HCT116 (cell line): ENCODE data around the gene IMMP2L. TPM values are rescaled to one million over a fixed set of nuclear protein-coding genes. Genes with fewer than 3 reads are reported as not detected.

Experiments used
- ATAC-seq: fragments of 200-7000 bp; cut with Tn5 transposase; 2 replicates; pipeline ENCODE4 v1.9.1; 2020; ENCODE audit warnings: mild to moderate bottlenecking, moderate library complexity
- BruUV-seq: library from RNA; stranded (reverse); fragments of 400-500 nt; replicated peaks from 2 replicates; lab custom pipeline; 2021; lab: Mats Ljungman, UMichigan
- CTCF ChIA-PET: fragments of 300-600 bp; sonication (Branson Sonifier 250); formaldehyde crosslinking; loops from one replicate; lab custom pipeline; 2021; ENCODE audit warnings: antibody characterized with exemption; lab: Charles Lee
- POLR2A ChIA-PET: fragments of 300-600, 350-600 bp; sonication (Branson Sonifier 250); formaldehyde crosslinking; loops from one replicate; lab custom pipeline; 2021; ENCODE audit warnings: antibody characterized with exemption; lab: Charles Lee
- RAD21 ChIA-PET, 2 experiments: fragments of 300-600 bp; sonication (Branson Sonifier 250); formaldehyde crosslinking; loops; one replicate each; lab custom pipeline; 2023; ENCODE audit warnings: low total read pairs in 2 of 2; ENCODE audit not compliant: uncharacterized antibody in 2 of 2, unreplicated experiment in 2 of 2, low non-redundant PET in 1 of 2; lab: Charles Lee
- DNase-seq: peaks from one replicate; pipeline ENCODE4 v3.0.0-alpha.2; 2010; ENCODE audit warnings: low read depth, low spot score
- H2AFZ ChIP-seq: fragments of 200-600 bp; shearing (Covaris generic), sonication (generic); 2 replicates; pipeline ENCODE4 v1.6.1; 2017; ENCODE audit warnings: low read depth, mixed run types, mixed read lengths, antibody characterized with exemption, low read length; ENCODE audit not compliant: poor library complexity, severe bottlenecking
- H3K27ac ChIP-seq: 2 replicates; pipeline ENCODE4 v1.5.1; 2012; ENCODE audit warnings: low read depth, low read length
- H3K27me3 ChIP-seq: fragments of 200-600 bp; sonication (generic); 2 replicates; pipeline ENCODE4 v1.6.1; 2016; ENCODE audit warnings: mixed run types, low read length, mixed read lengths; ENCODE audit not compliant: insufficient read depth
- H3K36me3 ChIP-seq, 2 experiments: fragments of 200-500 bp in 1 of 2; fragments of 200-600 bp in 1 of 2; sonication (Bioruptor generic) in 1 of 2; sonication (generic) in 1 of 2; 2 replicates each; pipeline versions ENCODE4 v1.5.1 to v1.6.1; 2014 to 2016; ENCODE audit warnings: low read length in 2 of 2, inconsistent platforms in 1 of 2, mixed read lengths in 1 of 2, mixed run types in 1 of 2; ENCODE audit not compliant: insufficient read depth in 2 of 2, control insufficient read depth in 1 of 2
- H3K4me1 ChIP-seq, 2 experiments: fragments of 200-600 bp in 1 of 2; sonication (generic) in 1 of 2; 2 replicates each; pipeline versions ENCODE4 v1.5.1 to v1.6.1; 2012 to 2017; ENCODE audit warnings: low read length in 2 of 2, inconsistent platforms in 1 of 2, mild to moderate bottlenecking in 1 of 2, mixed read lengths in 1 of 2, mixed run types in 1 of 2, moderate library complexity in 1 of 2; ENCODE audit not compliant: insufficient read depth in 2 of 2, control insufficient read depth in 1 of 2
- H3K4me2 ChIP-seq: fragments of 200-600 bp; sonication (generic); 2 replicates; pipeline ENCODE4 v1.6.1; 2017; ENCODE audit warnings: mixed run types, low read length, mixed read lengths
- H3K4me3 ChIP-seq, 2 experiments: fragments of 200-600 bp in 1 of 2; sonication (generic) in 1 of 2; replicated peaks in 1 of 2; 2 replicates each; pipeline ENCODE4 v1.5.1; 2011 to 2016; ENCODE audit warnings: low read length in 2 of 2, control low read depth in 1 of 2, low read depth in 1 of 2, mild to moderate bottlenecking in 1 of 2, mixed read lengths in 1 of 2, mixed run types in 1 of 2
- H3K79me2 ChIP-seq: fragments of 200-600 bp; sonication (generic); 2 replicates; pipeline ENCODE4 v1.6.1; 2017; ENCODE audit warnings: mild to moderate bottlenecking, mixed run types, low read length, moderate library complexity, mixed read lengths; ENCODE audit not compliant: insufficient read depth
- H3K9ac ChIP-seq: fragments of 200-600 bp; sonication (generic); 2 replicates; pipeline ENCODE4 v1.6.1; 2016; ENCODE audit warnings: low read length, mixed read lengths
- H3K9me2 ChIP-seq: fragments of 200-600 bp; sonication (generic), shearing (Covaris generic); 2 replicates; pipeline ENCODE4 v1.6.1; 2017; ENCODE audit warnings: mixed run types, mild to moderate bottlenecking, moderate library complexity; ENCODE audit not compliant: insufficient read depth
- H3K9me3 ChIP-seq, 2 experiments: fragments of 200-500 bp in 1 of 2; fragments of 200-600 bp in 1 of 2; sonication (Bioruptor generic) in 1 of 2; sonication (generic) in 1 of 2; 2 replicates each; pipeline ENCODE4 v1.6.1; 2014 to 2017; ENCODE audit warnings: low read length in 2 of 2, mixed read lengths in 2 of 2, inconsistent platforms in 1 of 2, low read depth in 1 of 2, mild to moderate bottlenecking in 1 of 2, mixed run types in 1 of 2, moderate library complexity in 1 of 2; ENCODE audit not compliant: control insufficient read depth in 1 of 2, insufficient read depth in 1 of 2
- H4K20me1 ChIP-seq: fragments of 200-600 bp; sonication (generic), shearing (Covaris generic); 2 replicates; pipeline ENCODE4 v1.6.1; 2017; ENCODE audit warnings: mixed run types, mild to moderate bottlenecking, moderate library complexity; ENCODE audit not compliant: insufficient read depth
- EGR1 ChIP-seq: IDR thresholded peaks from 2 replicates; pipeline ENCODE4 v1.6.1; 2012; ENCODE audit warnings: low read depth
- ELF1 ChIP-seq: IDR thresholded peaks from 2 replicates; pipeline ENCODE4 v1.6.1; 2012; ENCODE audit warnings: low read depth, borderline replicate concordance
- JUND ChIP-seq: IDR thresholded peaks from 2 replicates; pipeline ENCODE4 v1.6.1; 2012
- POLR2AphosphoS5 ChIP-seq: IDR thresholded peaks from 2 replicates; pipeline ENCODE4 v1.6.1; 2011; ENCODE audit warnings: mild to moderate bottlenecking, low read depth, low read length, moderate library complexity
- SIN3A ChIP-seq: IDR thresholded peaks from 2 replicates; pipeline ENCODE4 v1.6.1; 2012; ENCODE audit warnings: low read depth
- ZFX ChIP-seq: fragments of 450-650 bp; IDR thresholded peaks from 2 replicates; pipeline ENCODE4 v1.6.1; 2017
- ZNF274 ChIP-seq: fragments of 200-500 bp; sonication (Bioruptor generic); IDR thresholded peaks from 2 replicates; pipeline ENCODE4 v1.6.1; 2014; ENCODE audit warnings: mild to moderate bottlenecking, low read depth, low read length, inconsistent platforms
- intact Hi-C: fragments of 100-400 bp; cut with micrococcal nuclease; formaldehyde crosslinking; loops from 2 replicates; pipeline ENCODE4 v1.10.0; 2022
- total RNA-seq: library from RNA; stranded (reverse); gene quantifications from one replicate; pipeline ENCODE4 v1.2.1, GENCODE V29; 2021; ENCODE audit not compliant: unreplicated experiment
- TF ChIP-seq, protein P1 (sequence below): IDR thresholded peaks from 2 replicates; pipeline ENCODE4 v1.6.1; 2012; ENCODE audit warnings: low read depth
- TF ChIP-seq, protein P2 (sequence below): IDR thresholded peaks from 2 replicates; pipeline ENCODE4 v1.6.1; 2012
- TF ChIP-seq, protein P3 (sequence below): IDR thresholded peaks from 2 replicates; pipeline ENCODE4 v1.6.1; 2012

Gene IMMP2L
- total RNA-seq, 1 experiment from 2014 or later, result 21.1 TPM

DNA sequence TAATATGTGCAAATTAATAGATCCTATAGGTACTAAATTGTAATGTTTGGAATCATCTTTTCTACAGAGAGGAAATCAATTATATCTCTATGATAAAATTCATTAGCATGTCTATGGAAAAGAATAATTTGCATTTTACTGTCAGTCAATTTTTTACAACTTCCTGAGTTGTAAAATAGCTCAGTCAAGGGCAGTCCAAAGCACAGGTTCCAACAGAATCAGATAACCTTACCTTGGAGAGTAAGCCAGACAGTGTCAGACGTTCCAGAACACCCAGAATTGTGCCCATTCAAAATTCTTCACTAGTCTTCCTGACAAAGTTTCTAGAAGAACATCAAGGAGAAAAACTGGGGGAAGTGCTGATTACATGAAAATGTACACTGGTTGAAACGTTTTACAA is 31.1 kb upstream of the IMMP2L start:
- TF ChIP-seq EGR1 (no peak), ELF1 (no peak), POLR2AphosphoS5 (no peak), ZFX (no peak), SIN3A (no peak), JUND (no peak), ZNF274 (no peak)
- TF ChIP-seq, protein P1, sequence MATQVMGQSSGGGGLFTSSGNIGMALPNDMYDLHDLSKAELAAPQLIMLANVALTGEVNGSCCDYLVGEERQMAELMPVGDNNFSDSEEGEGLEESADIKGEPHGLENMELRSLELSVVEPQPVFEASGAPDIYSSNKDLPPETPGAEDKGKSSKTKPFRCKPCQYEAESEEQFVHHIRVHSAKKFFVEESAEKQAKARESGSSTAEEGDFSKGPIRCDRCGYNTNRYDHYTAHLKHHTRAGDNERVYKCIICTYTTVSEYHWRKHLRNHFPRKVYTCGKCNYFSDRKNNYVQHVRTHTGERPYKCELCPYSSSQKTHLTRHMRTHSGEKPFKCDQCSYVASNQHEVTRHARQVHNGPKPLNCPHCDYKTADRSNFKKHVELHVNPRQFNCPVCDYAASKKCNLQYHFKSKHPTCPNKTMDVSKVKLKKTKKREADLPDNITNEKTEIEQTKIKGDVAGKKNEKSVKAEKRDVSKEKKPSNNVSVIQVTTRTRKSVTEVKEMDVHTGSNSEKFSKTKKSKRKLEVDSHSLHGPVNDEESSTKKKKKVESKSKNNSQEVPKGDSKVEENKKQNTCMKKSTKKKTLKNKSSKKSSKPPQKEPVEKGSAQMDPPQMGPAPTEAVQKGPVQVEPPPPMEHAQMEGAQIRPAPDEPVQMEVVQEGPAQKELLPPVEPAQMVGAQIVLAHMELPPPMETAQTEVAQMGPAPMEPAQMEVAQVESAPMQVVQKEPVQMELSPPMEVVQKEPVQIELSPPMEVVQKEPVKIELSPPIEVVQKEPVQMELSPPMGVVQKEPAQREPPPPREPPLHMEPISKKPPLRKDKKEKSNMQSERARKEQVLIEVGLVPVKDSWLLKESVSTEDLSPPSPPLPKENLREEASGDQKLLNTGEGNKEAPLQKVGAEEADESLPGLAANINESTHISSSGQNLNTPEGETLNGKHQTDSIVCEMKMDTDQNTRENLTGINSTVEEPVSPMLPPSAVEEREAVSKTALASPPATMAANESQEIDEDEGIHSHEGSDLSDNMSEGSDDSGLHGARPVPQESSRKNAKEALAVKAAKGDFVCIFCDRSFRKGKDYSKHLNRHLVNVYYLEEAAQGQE, result no peak
- TF ChIP-seq, protein P2, sequence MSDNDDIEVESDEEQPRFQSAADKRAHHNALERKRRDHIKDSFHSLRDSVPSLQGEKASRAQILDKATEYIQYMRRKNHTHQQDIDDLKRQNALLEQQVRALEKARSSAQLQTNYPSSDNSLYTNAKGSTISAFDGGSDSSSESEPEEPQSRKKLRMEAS, result no peak
- TF ChIP-seq, protein P3, sequence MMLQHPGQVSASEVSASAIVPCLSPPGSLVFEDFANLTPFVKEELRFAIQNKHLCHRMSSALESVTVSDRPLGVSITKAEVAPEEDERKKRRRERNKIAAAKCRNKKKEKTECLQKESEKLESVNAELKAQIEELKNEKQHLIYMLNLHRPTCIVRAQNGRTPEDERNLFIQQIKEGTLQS, result no peak
- CTCF ChIA-PET, result no interaction called here
- Histone ChIP-seq H3K9me2 (no peaks in the 10 kb centered on the region), H4K20me1 (no peaks in the 10 kb centered on the region), H3K79me2 (no peaks in the 10 kb centered on the region), H3K27ac (no peak overlapping the region), H3K9ac (no peak overlapping the region), H3K4me3 (no peak overlapping the region), H3K9me3 (no peaks in the 10 kb centered on the region), H3K4me2 (no peak overlapping the region), H2AFZ (no peak overlapping the region), H3K36me3 (no peaks in the 10 kb centered on the region), H3K27me3 (no peaks in the 10 kb centered on the region), H3K4me1 (no peaks in the 10 kb centered on the region)
- DNase-seq (no peak), ATAC-seq (no peak)
- RAD21 ChIA-PET, result no interaction called here
- intact Hi-C loops, result no loop called here
- BruUV-seq, result no TSS peak
- POLR2A ChIA-PET, result no interaction called here
